Measurements from ENCODE around the gene MYOC.
"Not testable (repeated sequence)": the region's sequence is repeated elsewhere in the genome, so short reads cannot be mapped to it uniquely, and the experiment has no call there.

Gene MYOC

DNA sequence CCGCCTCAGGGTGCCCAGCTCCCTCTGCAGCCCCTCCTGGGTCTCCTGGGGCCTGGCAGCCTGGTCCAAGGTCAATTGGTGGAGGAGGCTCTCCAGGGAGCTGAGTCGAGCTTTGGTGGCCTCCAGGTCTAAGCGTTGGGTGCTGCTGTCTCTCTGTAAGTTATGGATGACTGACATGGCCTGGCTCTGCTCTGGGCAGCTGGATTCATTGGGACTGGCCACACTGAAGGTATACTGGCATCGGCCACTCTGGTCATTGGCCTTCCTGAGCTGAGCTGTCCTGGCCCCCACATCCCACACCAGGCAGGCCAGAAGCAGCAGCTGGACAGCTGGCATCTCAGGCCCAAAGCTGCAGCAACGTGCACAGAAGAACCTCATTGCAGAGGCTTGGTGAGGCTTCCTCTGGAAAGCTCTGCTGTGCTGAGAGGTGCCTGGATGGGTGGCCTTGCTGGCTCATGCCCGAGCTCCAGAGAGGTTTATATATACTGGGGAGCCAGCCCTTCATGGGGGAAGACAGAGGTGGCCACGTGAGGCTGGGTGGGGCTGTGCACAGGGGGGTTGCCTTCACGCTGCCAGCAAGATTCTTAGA, at the start of gene MYOC:
MYOC (minus strand) TSS at position 455 of the 589 bp plus-strand sequence; CDS start at position 378, 77 bp downstream.
- DNase-seq (ENCODE audit: low read depth): no peak

DNA sequence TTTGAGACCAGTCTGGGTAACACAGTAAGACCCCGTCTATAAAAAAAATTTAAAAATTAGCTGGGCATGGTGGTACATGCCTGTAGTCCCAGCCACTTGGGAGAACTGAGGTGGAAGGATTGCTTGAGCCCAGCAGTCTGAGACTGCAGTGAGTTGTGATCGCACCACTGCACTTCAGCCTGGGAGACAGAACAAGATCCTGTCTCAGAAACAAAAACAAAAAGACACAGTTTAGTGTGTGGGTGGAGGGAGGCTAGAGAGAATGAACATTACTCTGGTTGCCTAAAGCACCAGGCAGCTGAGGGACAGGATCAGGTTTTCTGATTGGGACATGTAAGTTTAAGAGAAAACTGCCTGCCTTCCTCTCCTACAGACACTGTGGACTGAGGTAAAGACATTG, 47.0 kb upstream of the MYOC start:
- DNase-seq (ENCODE audit: low read depth): no peak

DNA sequence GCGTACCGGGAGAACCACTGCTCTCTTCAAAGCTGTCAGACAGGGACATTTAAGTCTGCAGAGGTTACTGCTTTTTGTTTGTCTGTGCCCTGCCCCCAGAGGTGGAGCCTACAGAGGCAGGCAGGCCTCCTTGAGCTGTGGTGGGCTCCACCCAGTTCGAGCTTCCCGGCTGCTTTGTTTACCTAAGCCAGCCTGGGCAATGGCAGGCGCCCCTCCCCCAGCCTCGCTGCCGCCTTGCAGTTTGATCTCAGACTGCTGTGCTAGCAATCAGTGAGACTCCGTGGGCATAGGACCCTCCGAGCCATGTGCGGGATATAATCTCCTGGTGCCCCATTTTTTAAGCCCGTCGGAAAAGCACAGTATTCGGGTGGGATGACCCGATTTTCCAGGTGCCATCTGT, 43.3 kb upstream of the MYOC start:
- not testable (repeated sequence) for DNase-seq (ENCODE audit: low read depth)

DNA sequence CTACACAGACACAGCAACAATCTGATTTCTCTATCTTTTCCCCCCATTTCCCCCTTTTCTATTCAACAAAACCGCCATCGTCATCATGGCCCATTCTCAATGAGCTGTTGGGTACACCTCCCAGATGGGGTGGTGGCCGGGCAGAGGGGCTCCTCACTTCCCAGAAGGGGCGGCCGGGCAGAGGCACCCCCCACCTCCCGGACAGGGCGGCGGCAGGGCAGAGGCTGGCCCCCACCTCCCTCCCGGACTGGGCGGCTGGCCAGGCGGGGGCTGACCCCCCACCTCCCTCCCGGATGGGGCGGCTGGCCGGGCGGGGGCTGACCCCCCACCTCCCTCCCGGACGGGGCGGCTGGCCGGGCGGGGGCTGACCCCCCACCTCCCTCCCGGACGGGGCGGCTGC, 41.1 kb upstream of the MYOC start:
- DNase-seq (ENCODE audit: low read depth): not testable (repeated sequence)

DNA sequence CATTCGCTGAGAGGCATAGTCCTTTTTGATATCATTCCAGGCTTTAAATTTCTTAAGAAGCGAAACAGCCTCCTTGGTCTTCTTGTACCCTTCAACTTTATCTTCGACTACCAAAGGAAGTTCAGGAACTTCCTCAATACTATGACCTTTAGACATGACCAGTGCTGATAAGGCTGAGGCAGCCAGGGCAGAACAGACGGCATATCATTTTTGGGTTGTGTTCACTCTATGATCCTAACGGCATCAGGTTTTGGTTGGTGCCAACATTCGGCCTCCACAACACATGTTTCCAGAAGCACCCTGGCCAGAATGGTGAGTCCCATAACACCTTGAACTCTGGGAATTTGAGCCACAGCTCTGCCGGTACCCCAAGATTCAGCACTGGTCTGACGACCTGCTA, 31.4 kb upstream of the MYOC start:
- no peak for DNase-seq (ENCODE audit: low read depth)

DNA sequence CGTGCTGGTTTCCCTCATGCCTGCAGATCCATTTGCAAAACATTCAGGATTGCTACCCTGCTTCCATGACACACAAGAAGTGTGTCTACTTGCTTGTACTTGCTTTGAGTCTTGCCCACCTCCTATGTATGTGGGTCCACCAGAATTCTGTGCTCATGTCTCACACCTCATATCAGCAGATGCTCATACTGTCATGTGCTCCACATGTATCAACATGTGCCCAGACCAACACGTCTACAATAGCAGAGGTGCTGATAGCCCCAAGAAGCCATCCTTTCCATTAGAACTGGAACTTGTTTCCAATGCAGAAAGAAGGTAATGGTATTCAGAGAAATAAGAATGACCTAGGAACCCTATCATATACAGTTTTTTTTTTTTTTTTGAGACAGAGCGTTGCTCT, 27.9 kb upstream of the MYOC start:
- DNase-seq (ENCODE audit: low read depth): no peak

DNA sequence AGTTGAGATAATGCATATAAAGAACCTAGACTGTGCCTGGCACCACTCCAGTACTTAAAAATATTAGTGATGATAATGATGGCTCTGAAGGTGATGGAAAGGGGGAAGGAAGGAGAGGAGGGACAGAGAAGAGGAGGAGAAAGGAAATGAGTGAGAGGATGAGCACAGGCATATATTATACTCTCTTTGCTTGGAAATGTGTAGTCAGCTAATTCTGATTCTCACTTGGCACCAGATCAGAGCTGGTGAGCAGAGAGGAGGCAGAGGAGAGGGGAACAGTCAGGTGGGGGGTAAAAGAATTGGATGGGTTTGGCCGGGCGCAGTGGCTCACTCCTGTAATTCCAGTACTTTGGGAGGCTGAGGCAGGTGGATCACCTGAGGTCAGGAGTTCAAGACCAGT, 24.3 kb upstream of the MYOC start:
- no peak for DNase-seq (ENCODE audit: low read depth)

DNA sequence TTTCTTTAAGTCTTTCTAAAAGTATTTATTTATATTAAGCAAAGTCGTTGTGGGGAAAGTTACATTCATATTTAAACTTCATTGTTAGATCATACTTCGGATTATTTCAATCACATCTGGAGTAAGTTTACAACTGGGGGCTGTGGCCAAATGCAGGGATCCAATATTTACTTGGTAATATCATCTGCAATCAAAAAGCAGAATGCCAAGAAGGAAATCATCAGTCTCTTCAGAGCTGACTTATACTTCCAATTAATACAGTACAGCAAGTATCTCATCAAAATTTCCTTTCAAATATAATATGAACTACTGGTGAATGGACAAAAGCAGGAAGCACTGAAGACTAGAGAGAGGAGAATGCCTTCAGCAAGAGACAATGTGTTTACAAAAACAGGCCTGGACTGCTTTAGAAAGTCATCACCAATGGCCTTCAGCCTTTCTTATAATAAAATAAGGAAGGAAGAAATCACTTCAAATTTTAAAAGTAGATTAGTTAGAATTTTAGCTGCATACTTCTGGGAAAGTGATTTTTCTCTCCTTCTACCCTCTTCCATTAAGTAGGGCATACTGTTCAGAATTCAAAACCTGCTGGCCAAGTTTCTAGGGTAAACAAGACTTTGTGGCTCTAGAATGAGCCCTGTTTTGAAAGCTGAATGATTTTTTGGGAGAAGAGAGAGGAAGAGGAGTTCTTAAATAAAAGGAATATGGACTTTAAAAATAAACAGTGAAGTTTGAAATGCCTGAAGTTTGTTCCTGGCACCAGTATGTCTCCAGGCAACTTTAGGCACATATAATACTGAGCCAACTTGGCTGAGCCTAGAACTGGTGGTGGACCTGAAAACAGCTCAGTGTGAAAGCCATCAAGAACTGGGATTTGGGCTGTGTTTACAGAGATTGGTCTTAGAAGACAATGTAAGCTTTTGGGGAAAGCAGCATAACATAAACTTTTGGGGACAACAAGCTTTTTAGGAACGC, 22.2 kb upstream of the MYOC start:
- no peak for DNase-seq (ENCODE audit: low read depth)

DNA sequence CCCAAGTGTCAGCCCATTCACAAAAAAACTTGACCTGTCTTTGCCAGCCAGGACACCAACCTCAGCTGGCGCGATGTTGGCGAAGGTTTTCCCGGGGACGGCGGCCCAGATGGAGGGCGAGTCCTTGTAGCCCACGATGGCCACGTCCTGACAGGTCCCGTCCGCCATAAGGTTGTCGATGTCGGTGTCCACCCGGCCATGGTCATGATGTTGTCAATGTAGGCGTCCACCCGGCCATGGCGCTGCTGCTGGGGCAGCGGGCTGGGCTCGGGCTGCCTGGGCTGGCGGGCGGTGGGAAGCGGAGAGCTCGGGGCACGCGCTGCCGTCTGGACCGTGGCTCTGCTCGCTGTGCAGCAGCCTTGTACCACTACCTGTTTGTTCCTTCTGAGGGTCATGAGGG, 18.3 kb upstream of the MYOC start:
- no peak for DNase-seq (ENCODE audit: low read depth)

DNA sequence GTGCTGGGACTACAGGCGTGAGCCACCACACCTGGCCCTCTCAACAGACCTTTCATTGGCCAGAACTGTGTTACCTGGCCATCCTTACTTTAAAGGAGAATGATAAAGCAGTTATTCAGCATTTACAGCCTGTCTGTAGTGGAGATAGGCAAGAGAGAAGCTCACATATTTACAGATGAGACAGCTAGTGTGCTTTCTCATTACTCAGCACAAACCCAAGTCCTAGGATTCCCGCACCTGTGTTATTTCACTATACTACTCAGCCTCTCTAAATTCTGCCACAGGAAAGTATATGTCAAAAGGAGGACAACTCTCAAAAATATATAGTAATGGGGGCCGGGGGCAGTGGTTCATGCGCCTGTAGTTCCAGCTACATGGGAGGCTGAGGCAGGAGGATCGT, 15.9 kb upstream of the MYOC start:
- no peak for DNase-seq (ENCODE audit: low read depth)

DNA sequence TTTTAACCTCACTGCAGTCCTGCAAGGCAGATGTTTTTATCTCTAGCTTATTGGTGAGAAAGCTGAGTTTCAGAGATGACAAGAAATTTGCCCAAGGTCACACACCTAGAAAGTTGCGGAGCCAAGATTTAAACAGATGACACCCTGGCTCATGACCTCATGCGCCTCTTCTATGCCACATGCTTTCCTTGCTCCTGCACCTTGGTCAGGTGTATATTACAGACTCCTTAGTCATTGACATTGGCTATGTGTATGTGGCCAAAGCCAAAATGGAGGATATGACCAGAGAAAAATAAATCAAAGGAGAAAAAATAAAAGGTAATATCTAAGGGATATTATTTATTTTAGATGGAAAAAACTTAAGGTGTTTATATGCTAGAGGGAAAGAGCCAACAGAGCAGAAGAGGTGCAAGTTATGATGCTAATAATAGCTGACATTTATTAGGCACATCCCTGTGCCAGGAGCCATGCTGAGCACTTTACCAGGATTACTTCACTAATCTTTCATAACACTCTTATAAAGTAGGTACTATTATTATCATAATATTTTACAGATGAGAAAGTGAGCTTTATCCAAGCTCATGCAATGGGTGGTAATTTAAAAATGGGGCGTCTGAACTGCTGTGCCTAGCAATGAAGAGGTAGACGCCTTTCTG, 13.8 kb upstream of the MYOC start:
- no peak for DNase-seq (ENCODE audit: low read depth)

DNA sequence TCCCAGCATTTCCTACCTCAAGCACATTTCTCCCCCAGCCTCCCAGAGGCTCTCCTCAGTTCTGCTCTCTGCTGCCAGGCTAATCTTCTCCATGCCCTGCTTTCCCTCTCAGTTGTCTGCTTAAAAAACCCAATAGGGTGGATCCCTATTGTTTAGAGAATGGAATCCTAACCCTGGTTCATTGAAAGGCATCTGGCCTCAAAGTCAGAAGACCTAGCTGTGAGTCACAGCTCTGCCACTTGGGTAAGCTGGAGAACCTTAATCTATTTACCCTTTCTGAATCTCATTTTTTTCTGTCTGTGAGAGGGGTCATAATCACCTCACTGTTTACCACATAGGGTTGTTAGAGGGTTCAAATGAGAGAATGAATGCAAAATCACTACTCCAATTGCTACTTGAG, 12.5 kb upstream of the MYOC start:
- DNase-seq (ENCODE audit: low read depth): no peak

DNA sequence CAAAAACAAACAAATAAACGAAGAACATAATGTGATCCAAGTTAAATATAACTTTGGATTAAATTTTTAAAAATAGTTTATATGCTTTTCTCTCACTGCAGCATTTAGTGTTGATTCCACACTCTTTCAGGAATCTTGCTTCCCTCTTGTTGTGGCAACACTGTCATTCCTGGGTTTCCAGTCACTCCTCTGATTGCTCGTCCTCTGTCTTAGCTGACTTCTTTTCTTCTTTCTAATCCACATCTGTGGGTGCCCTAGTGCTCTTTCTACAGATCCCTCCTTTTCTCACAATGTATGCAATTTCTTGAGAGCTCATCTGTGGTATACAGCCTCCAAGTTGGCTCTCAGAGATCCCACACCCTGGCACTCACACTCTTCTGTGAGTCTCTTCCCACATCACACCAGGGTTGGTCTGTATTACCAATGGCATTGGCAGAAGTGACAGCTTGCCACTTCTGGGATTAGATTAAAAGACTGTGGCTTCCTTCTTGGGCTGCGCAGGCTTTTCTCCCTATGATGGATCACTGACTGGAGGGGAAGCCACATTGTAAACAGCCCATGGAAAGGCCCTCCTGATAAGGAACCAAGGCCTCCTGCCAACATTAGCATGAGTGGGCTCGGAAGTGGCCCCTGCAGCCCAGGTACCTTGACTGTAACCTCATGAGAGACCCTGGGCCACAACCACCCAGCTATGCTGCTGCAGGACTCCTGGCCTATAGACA, 11.5 kb upstream of the MYOC start:
- DNase-seq (ENCODE audit: low read depth): no peak

DNA sequence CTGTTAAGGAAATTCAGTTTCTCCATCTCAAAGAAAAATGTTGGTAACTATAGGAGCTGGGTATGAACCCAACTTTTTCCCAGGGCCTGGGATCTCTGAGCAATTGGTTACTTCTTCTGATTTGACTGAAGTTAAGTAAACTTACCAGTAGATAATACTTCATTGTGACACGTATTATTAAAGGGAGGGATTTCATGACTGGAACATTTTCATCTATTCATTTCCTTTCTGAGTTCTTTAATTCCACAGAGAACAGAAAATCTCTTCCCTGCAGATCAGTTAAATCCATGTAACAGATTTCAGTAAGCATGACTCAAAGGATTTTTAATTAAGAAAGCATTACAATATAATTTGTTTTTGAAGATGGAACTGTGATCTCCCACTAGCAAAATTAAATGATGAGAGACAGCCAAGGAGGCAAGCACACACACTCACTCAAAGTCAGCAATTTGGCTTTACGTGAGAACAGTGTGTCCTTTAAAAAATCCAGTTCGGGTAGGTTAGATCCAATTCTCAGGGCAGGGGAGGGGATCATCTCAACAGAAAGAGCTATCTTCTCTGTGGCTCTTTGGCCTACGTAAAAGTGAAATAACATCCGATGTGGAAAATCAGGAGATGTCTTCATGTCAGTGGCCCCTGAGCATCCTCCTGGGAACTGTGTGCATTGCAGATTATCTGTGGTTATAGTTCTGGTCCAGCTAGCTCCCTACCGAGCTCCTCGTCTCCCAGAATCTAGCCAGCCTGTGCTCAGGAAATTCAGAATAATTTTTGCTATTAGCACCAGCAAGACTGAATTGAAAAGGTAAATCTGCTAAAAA, 10.8 kb upstream of the MYOC start:
- no peak for DNase-seq (ENCODE audit: low read depth)

DNA sequence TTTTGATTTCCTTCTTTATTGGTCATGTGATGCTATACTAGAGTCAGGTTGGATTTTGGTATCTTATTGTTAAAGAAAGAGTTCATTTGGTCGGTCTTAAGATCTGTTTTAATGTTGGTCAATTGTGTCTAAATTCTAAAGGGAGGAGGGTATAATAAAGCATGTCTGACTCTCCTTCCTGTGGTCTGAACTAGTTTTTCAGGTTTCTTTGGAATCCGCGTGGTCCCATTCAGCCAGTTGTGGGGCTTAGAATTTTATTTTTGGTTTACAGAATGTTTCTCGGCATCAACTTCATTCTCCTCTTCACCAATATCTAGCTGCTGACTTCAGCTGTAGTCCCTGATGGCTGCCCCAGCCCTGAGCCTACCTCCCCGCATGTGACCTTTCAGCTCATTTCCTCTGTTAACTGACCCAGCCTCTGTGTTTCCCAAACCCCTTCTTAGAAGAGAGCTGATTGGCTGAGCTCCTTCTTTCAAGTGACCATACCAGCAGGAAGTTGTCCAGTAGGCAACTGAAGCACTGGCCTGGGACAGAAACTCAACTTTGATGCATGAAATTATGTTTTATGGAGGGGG, 8.7 kb upstream of the MYOC start:
- no peak for DNase-seq (ENCODE audit: low read depth)

DNA sequence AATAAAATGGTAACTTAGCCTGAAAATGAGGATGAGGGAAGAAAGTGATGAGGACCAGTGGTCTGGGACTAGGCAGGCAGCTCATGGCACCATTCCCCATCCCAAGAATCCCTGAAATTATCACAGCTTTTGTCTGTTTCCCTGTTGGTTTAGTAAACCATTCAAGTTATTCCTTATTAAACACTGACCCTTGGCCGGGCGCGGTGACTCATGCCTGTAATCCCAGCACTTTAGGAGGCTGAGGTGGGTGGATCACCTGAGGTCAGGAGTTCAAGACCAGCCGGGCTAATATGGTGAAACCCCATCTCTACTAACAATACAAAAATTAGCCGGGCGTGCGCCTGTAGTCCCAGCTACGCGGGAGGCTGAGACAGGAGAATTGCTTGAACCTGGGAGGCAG, 3.7 kb upstream of the MYOC start:
- not testable (repeated sequence) for DNase-seq (ENCODE audit: low read depth)

DNA sequence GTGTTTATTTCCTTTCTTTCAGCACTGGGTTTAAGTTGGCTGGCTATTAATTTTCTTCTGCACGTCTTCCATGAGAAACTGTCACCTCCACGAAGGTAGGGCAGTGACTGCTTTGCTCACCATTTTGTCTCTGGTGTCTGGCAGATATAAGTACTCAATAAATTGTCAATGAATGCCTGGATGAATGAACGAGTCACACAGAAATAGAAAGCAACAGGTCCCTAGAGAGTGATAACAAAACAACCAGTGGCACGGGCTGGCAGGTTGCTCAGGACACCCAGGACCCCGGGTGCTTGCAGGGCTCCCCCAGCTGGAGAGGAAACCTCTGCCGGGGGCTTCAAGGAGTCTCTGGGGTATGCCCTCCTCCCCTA, 3.2 kb upstream of the MYOC start:
- no peak for DNase-seq (ENCODE audit: low read depth)

DNA sequence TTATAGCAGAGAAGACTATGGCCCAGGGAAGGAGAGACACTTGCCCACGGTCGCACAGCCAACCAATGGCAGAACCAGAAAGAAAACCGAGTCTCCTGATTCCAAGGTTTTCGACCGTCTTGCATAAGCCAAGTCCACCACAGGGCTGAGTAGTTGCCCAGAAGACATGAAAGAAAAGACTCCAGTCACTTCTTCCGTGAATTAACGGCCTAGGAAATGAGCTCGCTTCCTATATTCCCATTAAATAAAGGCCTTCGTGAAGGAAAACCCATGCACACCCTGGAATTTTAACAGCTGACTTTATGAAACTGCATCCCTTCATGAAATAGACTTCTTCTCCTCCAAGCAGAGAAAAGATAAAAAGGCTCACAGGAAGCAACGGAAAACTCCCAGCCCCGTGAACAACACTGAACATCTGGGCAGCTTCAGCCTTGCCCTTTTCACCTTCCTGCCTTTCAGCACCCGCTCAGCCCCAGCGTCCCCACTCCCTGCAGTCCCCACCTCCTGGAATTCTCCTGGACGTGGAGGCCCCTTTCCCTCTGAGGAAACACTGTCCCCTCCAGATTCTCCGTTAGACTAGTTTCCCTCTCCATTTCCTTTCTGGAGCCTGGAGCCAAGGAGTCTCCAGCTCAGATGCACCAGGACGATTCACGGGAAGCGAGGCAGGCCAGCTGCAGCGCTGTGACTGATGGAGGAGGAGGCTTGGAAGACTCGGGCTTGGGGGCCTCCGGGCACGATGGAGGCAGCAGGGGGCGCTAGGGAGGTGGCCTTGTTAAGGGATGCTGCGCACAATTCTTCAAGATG, 2.7 kb upstream of the MYOC start:
- DNase-seq (ENCODE audit: low read depth): peak; percentile 43

DNA sequence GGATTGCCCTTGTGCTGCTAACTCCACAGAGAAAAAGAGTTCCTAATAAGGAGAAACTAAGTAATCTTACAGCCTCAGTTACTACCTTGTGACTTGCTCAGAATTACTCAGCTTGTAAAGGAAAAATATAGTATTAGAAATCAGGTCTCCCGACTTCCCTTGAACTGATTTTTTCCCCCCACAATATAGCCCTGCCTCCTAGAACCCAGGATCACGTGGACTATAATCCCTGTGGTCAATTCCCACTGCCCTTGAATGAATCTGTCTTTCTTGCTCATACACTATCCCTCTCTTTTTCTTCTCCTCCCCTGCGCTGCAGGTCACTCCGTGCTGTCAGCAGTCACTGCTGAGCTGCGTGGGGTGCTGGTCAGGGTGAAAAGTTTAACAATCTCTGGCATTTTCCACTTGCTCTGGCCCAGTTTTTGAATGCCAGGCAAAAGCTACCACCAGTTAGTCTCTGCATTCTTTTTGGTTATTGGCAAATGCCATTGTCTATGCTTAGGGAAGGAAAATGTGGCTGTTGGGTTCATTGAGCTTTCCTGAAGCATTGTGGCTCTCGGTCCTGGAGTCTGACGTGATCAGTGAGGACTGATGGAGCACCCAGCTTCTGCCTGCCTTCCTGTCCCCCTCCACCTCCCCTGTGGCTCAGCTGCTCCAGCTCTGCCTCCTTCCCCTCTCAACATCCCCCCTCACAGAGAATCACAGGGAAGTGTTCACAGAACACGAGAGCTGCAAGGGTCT, 1.9 kb upstream of the MYOC start:
- no peak for DNase-seq (ENCODE audit: low read depth)

DNA sequence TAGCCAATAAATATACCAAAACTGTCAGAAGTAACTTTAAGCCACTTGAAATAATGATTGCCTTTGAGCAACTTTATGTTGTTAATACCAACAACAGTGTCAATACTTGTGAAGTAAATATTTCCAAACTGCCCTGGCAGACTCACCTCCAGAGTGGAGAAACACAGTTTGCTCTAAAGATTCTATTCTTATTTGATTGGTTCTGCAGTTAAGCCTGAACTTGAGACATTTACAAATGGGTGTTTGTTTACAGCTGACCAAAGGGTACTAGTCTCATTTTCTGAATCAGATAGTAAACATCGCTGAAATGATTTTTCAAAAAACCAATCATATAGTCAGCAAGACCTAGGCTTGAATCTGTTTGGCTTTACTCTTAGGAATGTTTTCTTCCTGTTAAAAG, 1.3 kb upstream of the MYOC start:
- no peak for DNase-seq (ENCODE audit: low read depth)

Measured in activated T-helper 9 cell treated with anti-CD3 and anti-CD28 coated beads, Interleukin-2, amount 50 U/mL, for 16 hours (primary cell).